Right atrium auricular region (tissue), 2 donors: Measurements from ENCODE around the gene BTN1A1. TPM values are rescaled to one million over a fixed set of nuclear protein-coding genes. Genes with fewer than 3 reads are reported as not detected.
"Not testable (repeated sequence)": the region's sequence is repeated elsewhere in the genome, so short reads cannot be mapped to it uniquely, and the experiment has no call there.

Experiments used
- DNase-seq: peaks from one replicate; pipeline ENCODE4 v3.0.0-alpha.2; 2019; ENCODE audit warnings: low spot score
- H3K27ac ChIP-seq, 2 donors: fragments of 200-600 bp; sonication (generic); 1 replicate in 1 of 2; 2 replicates in 1 of 2; pipeline ENCODE4 v1.5.1; 2016 to 2019
- H3K27me3 ChIP-seq, 2 donors: fragments of 200-600 bp; sonication (generic); one replicate each; pipeline versions ENCODE4 v1.5.1 to v1.6.0; 2017 to 2019
- H3K36me3 ChIP-seq: fragments of 200-600 bp; sonication (generic); one replicate; pipeline ENCODE4 v1.5.1; 2016
- H3K4me1 ChIP-seq, 2 donors: fragments of 200-600 bp; sonication (generic); one replicate each; pipeline versions ENCODE4 v1.5.1 to v1.6.0; 2017 to 2019
- H3K4me3 ChIP-seq, 2 donors: fragments of 200-600 bp; sonication (generic); 1 replicate in 1 of 2; 2 replicates in 1 of 2; pipeline ENCODE4 v1.5.1; 2017 to 2019; ENCODE audit warnings: mild to moderate bottlenecking in 1 of 2, moderate library complexity in 1 of 2
- H3K9me3 ChIP-seq, 2 donors: fragments of 200-600 bp; sonication (generic); one replicate each; pipeline ENCODE4 v1.5.1; 2019
- CTCF ChIP-seq, 2 donors: fragments of 200-600 bp; sonication (generic); IDR thresholded peaks; one replicate each; pipeline ENCODE4 v1.5.1; 2019; ENCODE audit warnings: antibody characterized with exemption in 2 of 2
- total RNA-seq, 2 donors: library from RNA; depleted of rRNA; stranded (reverse); fragments of >200 nt; gene quantifications; one replicate each; pipeline ENCODE4 v1.1.0, GENCODE V29; 2016

BTN1A1 gene
- total RNA-seq, 2 donors from 2014 or later: not detected

DNA sequence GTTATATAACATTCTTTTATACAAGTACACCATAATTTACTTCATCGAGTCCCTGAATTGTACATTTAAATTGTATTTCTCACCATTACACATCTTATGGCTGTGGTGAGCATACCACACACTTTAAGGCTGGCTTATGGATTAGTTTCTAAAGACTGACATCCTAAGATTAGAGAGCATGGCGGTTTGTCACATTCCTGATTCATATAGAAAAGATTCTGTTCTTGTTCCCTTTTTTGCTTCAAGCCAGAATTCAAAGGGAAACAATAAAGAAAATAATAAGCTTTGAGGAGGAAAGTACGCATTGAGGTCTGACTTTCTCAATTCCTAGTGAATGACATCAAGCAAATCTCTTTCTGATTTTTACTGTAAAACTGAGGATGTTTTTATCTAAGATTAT lies 2.5 kb downstream of the BTN1A1 start:
- no peak for TF ChIP-seq CTCF (IDR thresholded peaks at IDR 0.05)
- peaks cover 7% of the 10 kb centered on the region in 2 donors for H3K27me3 ChIP-seq

DNA sequence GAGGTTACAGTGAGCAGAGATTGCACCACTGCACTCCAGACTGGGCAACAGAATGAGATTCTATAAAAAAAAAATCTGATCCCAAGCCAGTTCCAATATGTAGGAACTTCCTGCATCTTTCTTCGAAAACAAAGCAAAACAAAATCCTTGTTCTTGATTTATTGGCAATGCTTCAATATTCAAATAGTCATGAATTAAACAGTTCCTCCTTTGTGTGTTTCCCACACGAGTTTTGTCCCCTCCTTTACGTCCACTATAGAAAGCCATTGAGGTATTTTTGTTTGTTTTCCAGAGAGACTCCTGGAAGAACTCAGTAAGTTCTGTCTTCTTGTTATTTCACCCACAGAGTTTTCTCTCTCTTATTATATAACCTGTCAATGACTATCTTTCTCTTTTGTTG lies 7.6 kb downstream of the BTN1A1 start:
- Histone ChIP-seq H3K36me3 (no peaks in the 10 kb centered on the region), H3K27me3 (peaks cover 0 to under 1% of the 10 kb centered on the region in 2 donors), H3K4me3 (no peak overlapping the region), H3K27ac (no peak overlapping the region), H3K9me3 (no peaks in the 10 kb centered on the region), H3K4me1 (no peaks in the 10 kb centered on the region)
- TF ChIP-seq CTCF (IDR thresholded peaks at IDR 0.05): no peak
- no peak for DNase-seq

More for the DNA sequence above, 2.5 kb downstream of the BTN1A1 start:
- Histone ChIP-seq H3K27ac (no peak overlapping the region), H3K4me3 (no peak overlapping the region), H3K4me1 (peaks cover 0 to 11% of the 10 kb centered on the region in 2 donors), H3K9me3 (no peaks in the 10 kb centered on the region), H3K36me3 (no peaks in the 10 kb centered on the region)
- no peak for DNase-seq

DNA sequence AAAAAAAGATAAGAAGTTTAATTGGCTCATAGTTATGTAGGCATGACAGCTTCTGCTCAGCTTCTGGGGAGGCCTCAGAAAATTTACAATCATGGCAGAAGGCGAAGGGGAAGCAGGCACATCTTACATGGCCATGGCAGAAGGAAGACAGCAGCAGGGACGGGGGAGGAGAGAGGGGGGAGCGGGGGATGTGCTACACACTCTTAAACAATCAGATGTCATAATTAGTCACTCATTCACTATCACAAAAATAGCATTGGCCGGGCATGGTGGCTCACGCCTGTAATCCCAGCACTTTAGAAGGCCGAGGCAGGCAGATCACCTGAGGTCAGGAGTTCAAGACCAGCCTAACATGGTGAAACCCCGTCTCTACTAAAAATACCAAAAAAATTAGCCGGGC lies 10.9 kb downstream of the BTN1A1 start:
- H3K4me3 ChIP-seq, H3K9me3 ChIP-seq, H3K27me3 ChIP-seq, DNase-seq, H3K36me3 ChIP-seq, H3K27ac ChIP-seq, H3K4me1 ChIP-seq: not testable (repeated sequence)

DNA sequence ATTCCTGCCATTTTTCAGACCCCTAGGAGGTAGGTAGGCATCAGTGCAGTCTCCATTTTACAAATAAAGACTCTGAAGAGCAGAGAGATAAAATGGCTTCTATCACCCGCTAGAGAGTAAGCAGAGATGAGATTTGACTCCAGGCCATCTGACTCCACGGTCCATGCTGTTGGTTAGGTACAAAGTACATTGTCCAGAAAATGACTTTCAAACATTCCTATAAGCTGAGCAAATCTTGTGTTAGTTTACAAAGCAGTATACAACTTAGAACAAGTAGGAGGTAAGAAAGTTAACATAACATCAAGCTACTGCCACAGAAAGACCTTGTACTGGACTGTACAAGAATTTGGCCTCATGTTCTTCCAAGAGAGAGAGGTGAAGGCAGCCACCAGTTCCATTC lies 14.9 kb downstream of the BTN1A1 start:
- DNase-seq: no peak
- no peak for TF ChIP-seq CTCF (IDR thresholded peaks at IDR 0.05)
- Histone ChIP-seq H3K4me1 (peaks cover 0 to under 1% of the 10 kb centered on the region in 2 donors), H3K27ac (no peak overlapping the region), H3K4me3 (no peak overlapping the region), H3K27me3 (no peaks in the 10 kb centered on the region), H3K36me3 (no peaks in the 10 kb centered on the region), H3K9me3 (no peaks in the 10 kb centered on the region)

DNA sequence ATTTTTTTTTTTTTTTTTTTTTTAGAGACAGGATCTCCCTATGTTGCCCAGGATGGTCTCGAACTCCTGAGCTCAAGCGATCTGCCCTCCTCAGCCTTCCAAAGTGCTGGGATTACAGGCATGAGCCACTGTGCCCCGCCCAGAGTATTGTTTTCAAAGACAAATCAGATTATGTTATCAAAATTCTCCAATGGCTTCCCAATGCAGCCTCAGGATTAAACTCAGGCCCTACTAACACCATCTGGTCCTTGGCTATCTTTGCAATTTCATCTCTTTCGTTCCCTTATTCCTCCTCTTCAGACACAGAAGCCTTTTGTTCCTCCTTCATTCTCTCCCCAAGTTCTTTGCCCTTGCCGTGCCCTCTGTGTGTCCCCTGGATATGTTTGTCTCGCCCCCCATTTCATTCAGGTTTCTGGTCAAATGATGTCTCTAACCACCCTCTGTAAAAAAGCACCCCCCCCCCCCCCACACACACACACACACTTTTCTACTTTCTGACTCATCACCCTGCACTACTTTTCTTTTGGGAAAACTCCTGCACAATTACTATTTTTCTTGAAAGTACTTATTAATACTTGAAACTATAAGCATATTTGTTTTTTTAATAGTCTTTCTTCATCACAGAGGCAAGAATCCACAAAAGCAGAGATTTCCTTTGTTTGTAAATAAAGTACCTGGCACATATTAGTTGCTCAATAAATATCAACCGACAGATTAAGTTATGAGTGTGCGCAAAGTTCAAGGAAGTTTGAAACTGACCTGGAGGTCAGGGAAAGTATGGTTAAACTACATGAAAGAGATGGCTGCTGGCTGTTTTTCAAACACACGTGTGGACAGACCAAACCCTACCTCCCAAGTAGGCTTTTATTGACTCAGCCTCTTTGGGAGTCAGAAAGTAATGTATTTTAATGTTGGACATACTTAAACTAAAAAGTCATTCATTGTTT lies 16.7 kb downstream of the BTN1A1 start:
- Histone ChIP-seq H3K4me1 (peaks cover 0 to 5% of the 10 kb centered on the region in 2 donors), H3K9me3 (no peaks in the 10 kb centered on the region), H3K36me3 (no peaks in the 10 kb centered on the region), H3K27ac (no peak overlapping the region), H3K4me3 (no peak overlapping the region), H3K27me3 (no peaks in the 10 kb centered on the region)
- DNase-seq: no peak
- TF ChIP-seq CTCF (IDR thresholded peaks at IDR 0.05): no peak

DNA sequence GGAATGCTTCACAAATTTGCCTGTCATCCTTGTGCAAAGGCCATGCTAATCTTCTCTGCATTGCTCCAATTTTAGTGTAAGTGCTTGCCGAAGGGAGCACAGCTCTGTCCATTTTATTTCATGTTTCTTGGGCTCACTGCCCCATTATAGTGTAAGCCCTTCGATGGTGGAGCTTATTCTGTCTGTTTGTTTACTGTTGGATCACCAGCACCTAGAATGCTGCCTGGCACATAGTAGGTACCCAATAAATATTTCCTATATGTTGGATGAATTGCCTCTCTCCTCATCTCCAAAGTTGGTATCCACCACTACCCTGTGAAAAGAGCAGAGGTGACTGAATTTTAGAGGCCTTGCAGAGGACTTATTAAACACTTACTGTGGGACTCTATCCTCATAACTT lies 19.3 kb downstream of the BTN1A1 start:
- Histone ChIP-seq H3K36me3 (no peaks in the 10 kb centered on the region), H3K4me3 (no peak overlapping the region), H3K27ac (no peak overlapping the region), H3K9me3 (no peaks in the 10 kb centered on the region), H3K4me1 (peaks cover 0 to 10% of the 10 kb centered on the region in 2 donors), H3K27me3 (no peaks in the 10 kb centered on the region)
- DNase-seq: no peak
- no peak for TF ChIP-seq CTCF (IDR thresholded peaks at IDR 0.05)
